Uterus (tissue), 2 donors: ENCODE measurements around the gene NELL1.

Source experiments
- CTCF ChIP-seq, 4 experiments: fragments of 200-600 bp in 2 of 4; fragments of 450-650 bp in 2 of 4; sonication (generic) in 2 of 4; IDR thresholded peaks; one replicate each; pipeline ENCODE4 v1.5.1; 2016 to 2019; ENCODE audit warnings: antibody characterized with exemption in 4 of 4, mild to moderate bottlenecking in 2 of 4, moderate library complexity in 1 of 4
- POLR2A ChIP-seq, 2 donors: fragments of 450-650 bp; IDR thresholded peaks; one replicate each; pipeline ENCODE4 v1.6.1; 2016; ENCODE audit warnings: antibody characterized with exemption in 2 of 2, mild to moderate bottlenecking in 1 of 2, moderate library complexity in 1 of 2

GRCh38 chr11:21622995-21623394 lies 953.6 kb downstream of the NELL1 start:
- TF ChIP-seq CTCF (IDR thresholded peaks at IDR 0.05) = no peak
- no peak for TF ChIP-seq POLR2A (IDR thresholded peaks at IDR 0.05)
